Activated naive CD4-positive, alpha-beta T cell treated with anti-CD3 and anti-CD28 coated beads, Interleukin-2, amount 10 ng/mL, durations not matched to agents 7 days and 5 days (primary cell): ENCODE results near the gene IKZF3.

Experiments
- CTCF ChIA-PET: fragments of 350-600 bp; sonication (Branson Sonifier 250); formaldehyde crosslinking; loops from one replicate; lab custom pipeline; 2021; ENCODE audit warnings: antibody characterized with exemption; lab: Charles Lee
- DNase-seq: peaks from one replicate; pipeline ENCODE4 v3.0.0-alpha.2; 2020
- H3K27ac Mint-ChIP-seq: one replicate; pipeline ENCODE4 v1.8.0; 2021; ENCODE audit warnings: mild to moderate bottlenecking, moderate library complexity, mixed read lengths
- H3K27me3 Mint-ChIP-seq: one replicate; pipeline ENCODE4 v1.8.0; 2021; ENCODE audit warnings: mild to moderate bottlenecking, mixed read lengths
- H3K36me3 Mint-ChIP-seq: one replicate; pipeline ENCODE4 v1.8.0; 2021; ENCODE audit warnings: mixed read lengths
- H3K4me1 Mint-ChIP-seq: one replicate; pipeline ENCODE4 v1.8.0; 2021; ENCODE audit warnings: mixed read lengths
- H3K4me3 Mint-ChIP-seq: one replicate; pipeline ENCODE4 v1.8.0; 2021; ENCODE audit warnings: mild to moderate bottlenecking, moderate library complexity, mixed read lengths
- H3K9me3 Mint-ChIP-seq: one replicate; pipeline ENCODE4 v1.8.0; 2021; ENCODE audit warnings: mixed read lengths

Gene IKZF3

DNA sequence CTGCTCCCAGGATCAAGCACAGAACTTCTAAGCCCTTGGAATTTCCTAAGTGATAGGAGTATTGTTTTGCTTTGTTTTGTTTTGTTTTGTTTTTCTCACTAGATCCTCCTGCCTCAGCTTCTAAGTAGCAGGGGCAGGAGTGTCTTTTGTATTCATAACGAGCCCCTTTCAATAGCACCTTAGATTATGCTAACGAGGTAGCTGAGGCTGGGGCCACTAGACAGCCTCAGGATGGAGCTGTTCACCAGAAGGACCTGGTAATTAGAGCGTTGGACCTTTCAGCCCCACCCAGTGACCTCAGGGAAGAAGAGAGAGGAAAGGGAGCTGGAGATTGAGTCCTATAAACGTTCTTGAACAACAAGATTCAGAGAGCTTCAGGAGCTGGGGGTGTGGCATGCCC is 43.6 kb downstream of the IKZF3 start:
- DNase-seq = no peak
- H3K9me3 Mint-ChIP-seq = peaks cover 38% of the 10 kb centered on the region
- H3K27ac Mint-ChIP-seq = peak overlapping the region; percentile 89
- CTCF ChIA-PET = interaction anchor here (0.6 to 1.2 kb wide), 2 partner anchors 14 to 200 kb away, joined by 3 to 4 read pairs; no protein-coding TSS in a partner anchor
- H3K36me3 Mint-ChIP-seq = peaks cover 66% of the 10 kb centered on the region
- H3K4me3 Mint-ChIP-seq = no peak overlapping the region
- peaks cover 45% of the 10 kb centered on the region for H3K4me1 Mint-ChIP-seq
- H3K27me3 Mint-ChIP-seq = no peaks in the 10 kb centered on the region

DNA sequence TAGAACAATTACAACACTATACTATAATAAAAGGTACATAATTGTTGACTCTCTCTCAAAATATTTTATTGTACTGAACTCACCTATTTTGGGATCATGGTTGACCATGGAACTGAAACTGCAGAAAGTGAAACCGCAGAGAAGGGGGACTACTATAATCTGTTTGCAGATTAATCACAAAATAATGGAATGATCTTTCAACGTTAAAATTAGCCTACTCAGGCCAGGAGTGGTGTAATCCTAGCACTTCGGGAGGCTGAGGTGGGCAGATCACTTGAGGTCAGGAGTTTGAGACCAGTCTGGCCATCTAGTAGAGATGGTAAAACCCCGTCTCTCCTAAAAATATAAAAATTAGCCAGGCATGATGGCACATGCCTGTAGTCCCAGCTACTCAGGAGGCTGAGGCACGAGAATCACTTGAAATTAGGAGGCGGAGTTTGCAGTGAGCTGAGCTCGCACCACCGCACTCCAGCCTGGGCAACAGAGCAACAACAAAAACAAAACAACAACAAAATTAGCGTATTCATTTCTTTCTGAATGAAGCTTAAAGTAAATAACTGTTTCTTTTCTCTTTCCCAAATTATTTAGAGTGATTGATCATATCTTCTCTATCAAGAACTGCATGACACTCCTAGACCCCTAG is 45.6 kb downstream of the IKZF3 start:
- CTCF ChIA-PET = interaction anchor here (1.0 to 1.6 kb wide), 3 partner anchors 26 to 37 kb away, joined by 3 to 7 read pairs (median 3); no protein-coding TSS in a partner anchor
- H3K27me3 Mint-ChIP-seq = no peaks in the 10 kb centered on the region
- H3K4me1 Mint-ChIP-seq = peaks cover 63% of the 10 kb centered on the region
- H3K9me3 Mint-ChIP-seq = peaks cover 21% of the 10 kb centered on the region
- no peak for DNase-seq
- H3K36me3 Mint-ChIP-seq = peaks cover 48% of the 10 kb centered on the region
- no peak overlapping the region for H3K4me3 Mint-ChIP-seq
- H3K27ac Mint-ChIP-seq = peak overlapping the region; percentile 89

DNA sequence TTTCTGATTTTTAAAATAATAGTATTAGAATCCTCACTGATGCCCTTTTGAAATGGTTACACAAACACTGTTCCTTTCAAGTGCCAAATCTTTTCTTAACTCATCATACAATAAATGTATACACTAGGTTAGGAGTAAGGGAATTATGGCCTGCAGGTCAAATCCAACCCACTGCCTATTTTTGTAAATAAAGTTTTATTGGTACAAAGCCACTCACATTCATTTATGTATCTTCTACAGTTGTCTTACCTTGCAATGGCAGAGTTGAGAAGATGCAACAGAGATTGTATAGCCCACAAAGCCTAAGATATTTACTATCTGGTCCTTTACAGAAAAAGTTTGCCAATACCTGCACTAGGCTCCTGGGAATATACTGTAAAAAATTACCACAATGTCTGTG is 47.8 kb downstream of the IKZF3 start:
- Mint-ChIP-seq H3K36me3 (peaks cover 38% of the 10 kb centered on the region), H3K4me3 (no peak overlapping the region), H3K9me3 (peaks cover 2% of the 10 kb centered on the region), H3K27ac (no peak overlapping the region), H3K27me3 (peaks cover under 1% of the 10 kb centered on the region), H3K4me1 (peaks cover 73% of the 10 kb centered on the region)
- DNase-seq = no peak
- CTCF ChIA-PET = no interaction called here

DNA sequence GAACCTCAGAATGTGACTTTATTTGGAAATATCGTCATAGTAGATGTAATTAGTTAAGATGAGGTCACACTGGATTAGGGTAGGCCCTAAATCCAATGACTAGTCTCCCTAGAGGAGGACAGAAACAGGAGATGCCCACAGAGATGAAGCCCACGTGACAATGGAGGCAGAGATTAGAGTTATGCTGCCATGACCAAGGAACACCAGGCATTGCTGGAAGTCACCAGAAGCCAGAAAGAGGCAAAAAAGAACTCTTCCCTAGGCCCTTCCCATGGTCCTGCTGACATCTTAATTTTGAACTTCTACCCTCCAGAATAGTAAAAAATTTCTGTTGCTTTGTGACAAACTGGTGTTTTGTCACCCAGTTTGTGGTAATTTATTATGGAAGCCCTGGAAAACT is 49.6 kb downstream of the IKZF3 start:
- peaks cover 4% of the 10 kb centered on the region for H3K27me3 Mint-ChIP-seq
- peaks cover 62% of the 10 kb centered on the region for H3K4me1 Mint-ChIP-seq
- CTCF ChIA-PET = interaction anchor here (0.6 kb wide), 1 partner anchor 33 kb away, joined by 3 read pairs; no protein-coding TSS in a partner anchor
- peaks cover 34% of the 10 kb centered on the region for H3K36me3 Mint-ChIP-seq
- H3K4me3 Mint-ChIP-seq = no peak overlapping the region
- peak overlapping the region; percentile 84 for H3K27ac Mint-ChIP-seq
- no peak for DNase-seq
- H3K9me3 Mint-ChIP-seq = no peaks in the 10 kb centered on the region

DNA sequence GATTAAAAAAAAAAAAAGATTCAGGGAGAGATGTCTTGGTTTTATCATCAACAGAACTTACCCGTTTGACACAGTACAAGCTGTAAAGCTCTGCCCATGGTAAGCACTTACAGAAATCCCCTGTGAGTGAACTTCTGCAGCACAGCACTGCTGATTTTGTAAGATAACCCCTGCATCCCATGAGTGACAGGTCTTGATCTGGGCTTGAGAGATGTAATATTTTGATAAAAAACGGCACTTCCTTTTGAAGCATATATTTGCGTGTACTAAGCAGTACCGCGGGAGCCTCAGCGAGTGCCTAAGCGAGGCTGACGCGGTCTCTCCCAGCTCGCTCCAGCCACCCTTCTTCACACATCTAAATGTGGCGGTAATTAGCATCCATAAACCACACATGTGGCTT is 50.5 kb downstream of the IKZF3 start:
- peak overlapping the region; percentile 84 for H3K27ac Mint-ChIP-seq
- H3K4me1 Mint-ChIP-seq = peaks cover 55% of the 10 kb centered on the region
- peak overlapping the region; percentile 27 for H3K4me3 Mint-ChIP-seq
- no peaks in the 10 kb centered on the region for H3K9me3 Mint-ChIP-seq
- H3K36me3 Mint-ChIP-seq = peaks cover 40% of the 10 kb centered on the region
- H3K27me3 Mint-ChIP-seq = peaks cover 4% of the 10 kb centered on the region
- DNase-seq = peak; percentile 58
- CTCF ChIA-PET = interaction anchor here (0.6 kb wide), 1 partner anchor 32 kb away, joined by 3 read pairs; no protein-coding TSS in a partner anchor

DNA sequence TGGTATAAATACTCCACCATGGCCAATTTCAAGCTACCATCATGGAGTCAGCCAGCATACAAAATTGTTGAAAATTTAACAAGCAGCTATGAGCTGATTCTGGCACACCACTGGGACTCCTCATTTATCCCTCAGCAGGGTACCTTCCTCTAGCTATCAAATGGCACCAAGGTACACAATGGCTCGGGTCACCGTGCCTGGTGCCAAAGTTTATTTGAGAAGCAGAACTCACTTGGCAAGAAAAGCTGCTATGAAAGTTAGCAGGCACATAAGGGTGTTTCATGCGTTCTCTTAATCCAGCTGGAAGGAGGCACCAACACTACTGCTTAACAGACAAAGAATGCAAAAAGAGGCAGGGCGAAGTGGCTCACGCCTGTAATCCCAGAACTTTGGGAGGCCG is 51.6 kb downstream of the IKZF3 start:
- CTCF ChIA-PET = interaction anchor here (1.1 kb wide), 1 partner anchor 20 kb away, joined by 3 read pairs; no protein-coding TSS in a partner anchor
- no peaks in the 10 kb centered on the region for H3K9me3 Mint-ChIP-seq
- H3K4me3 Mint-ChIP-seq = no peak overlapping the region
- no peak for DNase-seq
- H3K4me1 Mint-ChIP-seq = peaks cover 47% of the 10 kb centered on the region
- H3K27ac Mint-ChIP-seq = peak overlapping the region; percentile 78
- H3K36me3 Mint-ChIP-seq = peaks cover 36% of the 10 kb centered on the region
- H3K27me3 Mint-ChIP-seq = peaks cover 4% of the 10 kb centered on the region

DNA sequence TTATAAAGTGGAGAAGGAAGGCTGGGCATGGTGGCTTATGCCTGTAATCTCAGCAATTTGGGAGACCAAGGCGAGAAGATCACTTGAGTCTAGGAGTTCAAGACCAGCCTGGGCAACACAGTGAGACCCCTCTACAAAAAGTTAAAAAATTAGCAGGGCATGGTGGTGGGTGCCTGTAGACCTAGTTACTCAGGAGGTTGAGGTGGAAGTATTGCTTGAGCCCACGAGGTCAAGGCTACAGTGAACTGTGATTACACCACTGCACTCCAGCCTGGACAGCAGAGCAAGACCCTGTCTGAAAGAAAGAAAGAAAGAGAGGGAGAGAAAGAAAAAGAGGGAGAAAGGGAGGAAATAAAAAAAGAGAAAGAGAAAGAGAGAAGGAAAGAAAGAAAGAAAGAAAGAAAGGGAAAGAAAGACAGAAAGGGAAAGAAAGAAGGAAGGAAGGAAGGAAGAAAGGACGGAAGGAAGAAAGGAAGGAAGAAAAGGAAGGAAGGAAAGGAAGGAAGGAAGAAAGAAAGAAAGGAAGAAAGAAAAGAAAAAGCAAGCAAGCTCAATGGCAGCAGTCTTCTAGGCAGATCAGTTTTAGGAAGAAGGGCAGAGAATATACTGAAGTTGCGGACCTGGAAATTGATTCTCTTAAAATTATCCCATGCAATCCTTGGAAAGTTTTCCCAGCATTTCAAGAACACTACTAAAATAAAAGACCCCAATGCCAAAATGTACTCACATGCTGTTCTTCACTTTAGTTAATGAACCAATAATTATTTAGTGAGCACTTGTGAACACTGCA is 53.0 kb downstream of the IKZF3 start:
- CTCF ChIA-PET = no interaction called here

DNA sequence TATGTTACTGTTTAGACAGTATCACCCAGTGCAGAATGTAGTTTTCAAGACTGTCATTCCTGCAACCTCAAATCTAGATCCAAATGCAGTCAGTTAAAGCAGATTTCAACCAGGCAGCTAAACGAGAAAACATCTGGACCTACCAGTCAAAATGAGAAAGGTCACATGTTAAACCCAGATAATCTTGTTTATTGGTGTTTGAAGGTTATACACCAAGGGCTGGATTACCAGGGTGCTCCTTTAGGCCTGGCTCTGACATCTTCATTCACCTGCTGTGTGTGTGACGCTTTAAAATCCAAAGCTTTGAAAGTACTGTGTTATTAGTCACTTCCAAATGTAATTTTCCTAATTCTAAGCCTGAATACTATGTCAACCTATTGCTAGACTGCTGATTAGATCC is 54.9 kb downstream of the IKZF3 start:
- H3K27ac Mint-ChIP-seq = no peak overlapping the region

More for the DNA sequence above, 53.0 kb downstream of the IKZF3 start:
- peaks cover 48% of the 10 kb centered on the region for H3K4me1 Mint-ChIP-seq
- no peak overlapping the region for H3K27ac Mint-ChIP-seq
- no peak overlapping the region for H3K4me3 Mint-ChIP-seq
- H3K36me3 Mint-ChIP-seq = peaks cover 39% of the 10 kb centered on the region
- peaks cover 4% of the 10 kb centered on the region for H3K27me3 Mint-ChIP-seq
- no peaks in the 10 kb centered on the region for H3K9me3 Mint-ChIP-seq
- DNase-seq = no peak

DNA sequence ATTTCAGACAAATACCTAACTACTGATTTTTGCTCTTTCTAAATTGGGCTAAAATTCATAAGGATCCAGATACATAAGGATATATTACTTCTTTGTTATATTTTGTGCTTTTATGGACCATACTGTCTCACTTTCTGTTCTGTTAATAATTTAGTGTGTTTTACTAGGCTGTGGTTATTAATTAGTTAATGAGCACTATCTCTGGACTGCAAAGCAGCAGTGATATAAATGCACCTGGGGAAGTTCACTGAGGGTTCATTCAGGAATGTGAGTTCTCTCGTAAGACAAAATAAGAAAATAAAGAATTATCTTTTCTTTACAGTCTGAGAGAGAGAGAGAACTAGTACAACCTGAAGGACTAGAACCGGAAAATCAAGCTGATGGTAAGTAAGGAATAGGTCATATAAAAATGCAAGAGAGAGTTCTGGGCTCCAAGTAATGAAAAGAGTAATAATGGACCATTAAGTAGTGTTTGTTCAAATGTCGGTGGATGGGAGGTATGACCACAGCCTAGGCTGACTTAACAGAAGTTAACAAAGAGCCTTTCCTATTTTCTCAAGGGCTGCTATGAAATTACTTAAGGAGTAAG is 55.6 kb downstream of the IKZF3 start:
- H3K9me3 Mint-ChIP-seq = no peaks in the 10 kb centered on the region
- H3K27me3 Mint-ChIP-seq = peaks cover 4% of the 10 kb centered on the region
- H3K4me1 Mint-ChIP-seq = peaks cover 40% of the 10 kb centered on the region
- no peak overlapping the region for H3K27ac Mint-ChIP-seq
- DNase-seq = no peak
- no peak overlapping the region for H3K4me3 Mint-ChIP-seq
- CTCF ChIA-PET = no interaction called here
- peaks cover 43% of the 10 kb centered on the region for H3K36me3 Mint-ChIP-seq

More for the DNA sequence above, 54.9 kb downstream of the IKZF3 start:
- Mint-ChIP-seq H3K36me3 (peaks cover 43% of the 10 kb centered on the region), H3K4me1 (peaks cover 47% of the 10 kb centered on the region), H3K4me3 (no peak overlapping the region), H3K27me3 (peaks cover 4% of the 10 kb centered on the region), H3K9me3 (no peaks in the 10 kb centered on the region)
- CTCF ChIA-PET = no interaction called here
- no peak for DNase-seq

DNA sequence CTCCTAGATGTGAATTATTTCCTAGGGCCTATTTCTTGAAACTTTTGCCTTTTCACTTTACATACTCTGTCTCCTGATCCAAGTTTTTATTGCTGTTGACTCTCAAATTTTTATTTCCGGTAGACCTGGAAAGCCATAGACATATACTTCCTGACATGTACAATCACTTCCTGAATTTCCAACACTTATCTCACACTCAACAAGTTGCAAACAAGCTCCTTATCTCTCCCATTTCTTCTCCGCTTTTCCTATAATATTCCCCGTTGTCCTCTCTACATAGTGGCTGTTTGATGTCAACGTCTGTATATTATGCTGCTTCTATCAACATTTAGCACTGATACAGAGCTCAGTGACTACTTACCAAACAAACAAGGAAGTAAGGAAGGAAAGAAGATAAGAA is 59.3 kb downstream of the IKZF3 start:
- DNase-seq = no peak
- CTCF ChIA-PET = interaction anchor here (1.0 kb wide), 1 partner anchor 12 kb away, joined by 3 read pairs; no protein-coding TSS in a partner anchor
- peaks cover 38% of the 10 kb centered on the region for H3K4me1 Mint-ChIP-seq
- no peaks in the 10 kb centered on the region for H3K9me3 Mint-ChIP-seq
- H3K36me3 Mint-ChIP-seq = peaks cover 29% of the 10 kb centered on the region
- no peaks in the 10 kb centered on the region for H3K27me3 Mint-ChIP-seq
- no peak overlapping the region for H3K4me3 Mint-ChIP-seq
- H3K27ac Mint-ChIP-seq = no peak overlapping the region

DNA sequence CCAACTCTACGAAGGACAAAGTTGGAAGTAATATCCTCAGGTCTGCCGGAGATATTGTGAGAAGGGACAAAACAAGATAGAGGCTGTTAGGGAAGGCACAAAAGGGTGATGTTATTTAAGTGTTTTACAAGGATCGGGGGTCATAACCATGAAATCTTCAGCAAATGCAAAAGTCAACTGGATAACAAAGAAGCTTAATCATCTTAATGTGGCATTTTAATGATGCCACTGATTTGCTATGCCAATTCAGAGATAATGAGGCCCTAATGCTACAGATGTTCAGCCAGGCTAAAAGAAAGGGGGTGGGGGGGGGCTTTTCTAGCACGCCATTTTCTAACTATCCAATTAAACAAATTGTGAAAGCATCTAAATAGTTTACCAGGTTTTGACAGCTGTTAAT is 63.1 kb downstream of the IKZF3 start:
- Mint-ChIP-seq H3K27me3 (no peaks in the 10 kb centered on the region), H3K9me3 (peaks cover 2% of the 10 kb centered on the region), H3K4me3 (no peak overlapping the region), H3K4me1 (peaks cover 60% of the 10 kb centered on the region), H3K27ac (peak overlapping the region; percentile 89), H3K36me3 (peaks cover 32% of the 10 kb centered on the region)
- DNase-seq = no peak
- CTCF ChIA-PET = no interaction called here

DNA sequence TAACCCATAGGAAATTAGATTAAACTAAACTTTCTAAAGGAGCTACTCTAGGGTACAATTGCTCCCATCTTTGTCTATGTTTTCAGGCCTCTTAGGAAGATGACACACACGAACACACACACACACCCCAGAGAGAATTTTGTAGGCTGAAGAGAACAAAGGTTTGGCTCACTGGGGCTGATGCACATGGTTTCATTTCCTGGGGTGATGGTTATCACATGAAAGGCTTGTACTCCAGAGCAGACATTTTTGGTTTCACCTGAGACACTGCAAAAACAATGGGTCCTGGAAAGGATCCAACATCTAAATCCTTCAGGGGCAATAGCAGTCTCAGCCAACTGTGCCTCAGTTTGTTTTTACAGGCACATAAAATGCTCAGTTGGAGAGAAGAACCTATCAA is 63.6 kb downstream of the IKZF3 start:
- peak; percentile 71 for DNase-seq
- H3K27me3 Mint-ChIP-seq = no peaks in the 10 kb centered on the region

DNA sequence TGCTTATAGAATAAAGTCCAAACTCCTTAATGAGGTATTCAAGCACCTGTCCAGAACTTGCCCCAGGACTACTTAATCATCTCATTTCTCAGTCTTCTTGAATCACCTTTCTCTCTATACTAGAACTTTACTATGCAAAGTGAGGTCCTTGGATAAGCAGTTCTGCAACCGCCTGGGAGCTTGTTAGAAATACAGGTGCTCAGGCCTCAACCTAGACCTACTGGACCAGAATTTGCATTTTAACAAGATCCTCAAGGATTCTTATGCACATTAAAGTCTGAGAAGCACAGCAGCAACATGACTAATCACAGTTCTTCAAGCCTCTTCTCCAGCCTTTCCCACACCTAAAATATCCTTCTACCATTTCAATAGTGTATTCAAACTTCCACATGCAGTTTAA is 64.7 kb downstream of the IKZF3 start:
- Mint-ChIP-seq H3K27ac (peak overlapping the region; percentile 69), H3K27me3 (no peaks in the 10 kb centered on the region), H3K36me3 (peaks cover 26% of the 10 kb centered on the region), H3K4me1 (peaks cover 60% of the 10 kb centered on the region), H3K9me3 (peaks cover 2% of the 10 kb centered on the region), H3K4me3 (no peak overlapping the region)
- DNase-seq = no peak
- CTCF ChIA-PET = no interaction called here

More for the DNA sequence above, 63.6 kb downstream of the IKZF3 start:
- Mint-ChIP-seq H3K4me3 (no peak overlapping the region), H3K4me1 (peaks cover 58% of the 10 kb centered on the region), H3K9me3 (peaks cover 2% of the 10 kb centered on the region), H3K36me3 (peaks cover 31% of the 10 kb centered on the region), H3K27ac (peak overlapping the region; percentile 89)
- CTCF ChIA-PET = no interaction called here
